H9 (cell line): ENCODE data around the gene PWWP2B. TPM values are rescaled to one million over a fixed set of nuclear protein-coding genes. Genes with fewer than 3 reads are reported as not detected.
"Not testable (repeated sequence)": the region's sequence is repeated elsewhere in the genome, so short reads cannot be mapped to it uniquely, and the experiment has no call there.

Experiments used
- DNase-seq: peaks from one replicate; pipeline ENCODE4 v3.0.0-alpha.2; 2017
- H2AFZ ChIP-seq: one replicate; pipeline ENCODE4 v1.6.1; 2013; ENCODE audit warnings: mild to moderate bottlenecking, low read length, control low read depth, moderate library complexity
- H2AK5ac ChIP-seq: 2 replicates; pipeline ENCODE4 v1.6.1; 2013; ENCODE audit warnings: low read length, control low read depth, mixed read lengths; ENCODE audit not compliant: insufficient read length
- H2BK120ac ChIP-seq: one replicate; pipeline ENCODE4 v1.6.1; 2013; ENCODE audit warnings: low read depth, mild to moderate bottlenecking, low read length, control low read depth, inconsistent platforms; ENCODE audit not compliant: poor library complexity, severe bottlenecking
- H2BK12ac ChIP-seq: 2 replicates; pipeline ENCODE4 v1.6.1; 2013; ENCODE audit warnings: low read length, control low read depth, mixed read lengths, low read depth; ENCODE audit not compliant: insufficient read length
- H2BK15ac ChIP-seq: 2 replicates; pipeline ENCODE4 v1.6.1; 2013; ENCODE audit warnings: low read depth, low read length, control low read depth
- H2BK20ac ChIP-seq: one replicate; pipeline ENCODE4 v1.6.1; 2013; ENCODE audit warnings: low read depth, mild to moderate bottlenecking, low read length, control low read depth, inconsistent platforms; ENCODE audit not compliant: poor library complexity, severe bottlenecking
- H2BK5ac ChIP-seq: 2 replicates; pipeline ENCODE4 v1.6.1; 2013; ENCODE audit warnings: low read length, control low read depth, mixed read lengths; ENCODE audit not compliant: insufficient read length
- H3K14ac ChIP-seq: 2 replicates; pipeline ENCODE4 v1.6.1; 2013; ENCODE audit warnings: low read length, control low read depth; ENCODE audit not compliant: insufficient read depth
- H3K18ac ChIP-seq: 2 replicates; pipeline ENCODE4 v1.6.1; 2013; ENCODE audit warnings: low read depth, mild to moderate bottlenecking, mixed read lengths, low read length, control low read depth; ENCODE audit not compliant: insufficient read length
- H3K23ac ChIP-seq: 2 replicates; pipeline ENCODE4 v1.6.1; 2013; ENCODE audit warnings: low read length, control low read depth, mixed read lengths, low read depth; ENCODE audit not compliant: insufficient read length
- H3K23me2 ChIP-seq: 2 replicates; pipeline ENCODE4 v1.6.1; 2013; ENCODE audit warnings: low read depth, mild to moderate bottlenecking, mixed read lengths, low read length, control low read depth; ENCODE audit not compliant: insufficient read length, poor library complexity, severe bottlenecking
- H3K27ac ChIP-seq: 2 replicates; pipeline ENCODE4 v1.5.1; 2013; ENCODE audit warnings: low read length, control low read depth, mixed read lengths, low read depth; ENCODE audit not compliant: insufficient read length
- H3K27me3 ChIP-seq: 2 replicates; pipeline ENCODE4 v1.6.1; 2013; ENCODE audit warnings: low read length, control low read depth, inconsistent platforms; ENCODE audit not compliant: insufficient read depth
- H3K4ac ChIP-seq: 2 replicates; pipeline ENCODE4 v1.6.1; 2013; ENCODE audit warnings: low read depth, mild to moderate bottlenecking, control low read depth, inconsistent platforms, low read length, moderate library complexity
- H3K4me1 ChIP-seq: 2 replicates; pipeline ENCODE4 v1.6.1; 2013; ENCODE audit warnings: low read length, control low read depth, inconsistent platforms; ENCODE audit not compliant: insufficient read depth
- H3K4me2 ChIP-seq: 2 replicates; pipeline ENCODE4 v1.6.1; 2013; ENCODE audit warnings: low read length, control low read depth, mixed read lengths; ENCODE audit not compliant: insufficient read length, insufficient read depth
- H3K56ac ChIP-seq: 2 replicates; pipeline ENCODE4 v1.6.1; 2013; ENCODE audit warnings: low read depth, mild to moderate bottlenecking, mixed read lengths, low read length, control low read depth; ENCODE audit not compliant: insufficient read length
- H3K79me1 ChIP-seq: 2 replicates; pipeline ENCODE4 v1.6.1; 2013; ENCODE audit warnings: low read depth, mild to moderate bottlenecking, moderate library complexity, low read length, control low read depth, inconsistent platforms; ENCODE audit not compliant: insufficient read depth, poor library complexity, severe bottlenecking
- H3K79me2 ChIP-seq: 2 replicates; pipeline ENCODE4 v1.6.1; 2013; ENCODE audit warnings: low read length, control low read depth, inconsistent platforms; ENCODE audit not compliant: insufficient read depth
- H3K9ac ChIP-seq: 2 replicates; pipeline ENCODE4 v1.6.1; 2013; ENCODE audit warnings: low read length, control low read depth, mixed read lengths; ENCODE audit not compliant: insufficient read length; ENCODE audit errors: extremely low read depth
- H3K9me3 ChIP-seq: one replicate; pipeline ENCODE4 v1.6.1; 2013; ENCODE audit warnings: low read depth, low read length, inconsistent platforms; ENCODE audit not compliant: control insufficient read depth
- H3T11ph ChIP-seq: one replicate; pipeline ENCODE4 v1.6.1; 2013; ENCODE audit warnings: mild to moderate bottlenecking, low read length, control low read depth, inconsistent platforms
- H4K20me1 ChIP-seq: one replicate; pipeline ENCODE4 v1.6.1; 2013; ENCODE audit not compliant: control insufficient read depth, insufficient read length, insufficient read depth
- H4K5ac ChIP-seq: 2 replicates; pipeline ENCODE4 v1.6.1; 2013; ENCODE audit warnings: low read depth, mild to moderate bottlenecking, mixed read lengths, low read length, control low read depth; ENCODE audit not compliant: insufficient read length
- H4K8ac ChIP-seq: replicated peaks from 2 replicates; pipeline ENCODE4 v1.6.1; 2013; ENCODE audit warnings: low read length, control low read depth, mixed read lengths, low read depth; ENCODE audit not compliant: insufficient read length
- H4K91ac ChIP-seq: 2 replicates; pipeline ENCODE4 v1.6.1; 2013; ENCODE audit warnings: low read depth, mild to moderate bottlenecking, moderate library complexity, mixed read lengths, low read length, control low read depth; ENCODE audit not compliant: insufficient read length
- H3K27ac Mint-ChIP-seq, 3 experiments: 2 replicates in 2 of 3; 3 replicates in 1 of 3; pipeline ENCODE4 v1.8.0; 2020 to 2021; ENCODE audit warnings: mixed read lengths in 3 of 3, mild to moderate bottlenecking in 1 of 3, moderate library complexity in 1 of 3
- H3K27me3 Mint-ChIP-seq: 2 replicates; pipeline ENCODE4 v1.8.0; 2021; ENCODE audit warnings: low read depth, mild to moderate bottlenecking, moderate library complexity, mixed read lengths
- H3K36me3 Mint-ChIP-seq, 3 experiments: 2 replicates in 2 of 3; 3 replicates in 1 of 3; pipeline ENCODE4 v1.8.0; 2020 to 2021; ENCODE audit warnings: low read depth in 3 of 3, mixed read lengths in 3 of 3; ENCODE audit not compliant: insufficient read depth in 1 of 3
- H3K4me1 Mint-ChIP-seq, 2 experiments: 2 replicates each; pipeline ENCODE4 v1.8.0; 2020; ENCODE audit warnings: mixed read lengths in 2 of 2
- H3K4me3 Mint-ChIP-seq, 2 experiments: 2 replicates in 1 of 2; 3 replicates in 1 of 2; pipeline ENCODE4 v1.8.0; 2020 to 2021; ENCODE audit warnings: mild to moderate bottlenecking in 2 of 2, mixed read lengths in 2 of 2, moderate library complexity in 1 of 2
- H3K9me3 Mint-ChIP-seq, 2 experiments: 2 replicates in 1 of 2; 3 replicates in 1 of 2; pipeline ENCODE4 v1.8.0; 2020; ENCODE audit warnings: mild to moderate bottlenecking in 2 of 2, mixed read lengths in 2 of 2, moderate library complexity in 1 of 2
- WGBS: extraction: QIAGEN DNeasy Blood & Tissue Kit; methylation state at CpG from one replicate; pipeline ENCODE4 v1.1.7; 2013; ENCODE audit warnings: missing lambda C conversion rate, low lambda C conversion rate, mixed read lengths; ENCODE audit not compliant: insufficient read length; ENCODE audit errors: extremely low coverage; 5-methylcytosine and 5-hydroxymethylcytosine counted together
- total RNA-seq: library from RNA; stranded (reverse); gene quantifications from 2 replicates; pipeline ENCODE4 v1.2.1, GENCODE V29; 2021

The PWWP2B gene
- total RNA-seq, 1 experiment from 2014 or later, result 10.0 TPM

DNA sequence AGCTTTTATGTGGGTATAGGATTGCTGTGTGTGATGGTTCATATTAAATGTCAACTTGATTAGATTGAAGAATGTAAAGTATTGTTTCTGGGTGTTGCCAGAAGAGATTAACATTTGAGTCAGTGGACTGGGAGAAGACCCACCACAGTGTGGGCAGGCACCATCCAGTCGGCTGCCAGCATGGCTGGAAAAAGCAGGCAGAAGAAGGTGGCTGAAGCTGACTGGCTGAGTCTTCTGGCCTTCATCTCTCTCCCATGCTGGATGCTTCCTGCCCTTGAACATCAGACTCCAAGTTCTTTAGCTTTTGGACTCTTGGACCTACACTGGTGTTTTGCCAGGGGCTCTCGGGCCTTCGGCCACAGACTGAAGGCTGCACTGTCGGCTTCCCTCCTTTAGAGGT is 16.0 kb upstream of the PWWP2B start:
- not testable (repeated sequence) for H3K27me3 ChIP-seq, H3K36me3 Mint-ChIP-seq, H4K20me1 ChIP-seq, H2BK120ac ChIP-seq, H3K27ac Mint-ChIP-seq, H3K23ac ChIP-seq, H2BK5ac ChIP-seq, H2AK5ac ChIP-seq, H4K8ac ChIP-seq, H2BK20ac ChIP-seq, H3K4ac ChIP-seq, H3K23me2 ChIP-seq, H4K5ac ChIP-seq, H2BK12ac ChIP-seq, DNase-seq, H3K18ac ChIP-seq, H3K9ac ChIP-seq, H2AFZ ChIP-seq, H3K4me2 ChIP-seq, H3K9me3 ChIP-seq, H2BK15ac ChIP-seq, H3T11ph ChIP-seq, H3K79me2 ChIP-seq, H3K27ac ChIP-seq, H4K91ac ChIP-seq, H3K4me1 Mint-ChIP-seq, H3K9me3 Mint-ChIP-seq, H3K4me1 ChIP-seq, H3K14ac ChIP-seq, H3K79me1 ChIP-seq, H3K56ac ChIP-seq, H3K4me3 Mint-ChIP-seq
- peaks cover 17% of the 10 kb centered on the region for H3K27me3 Mint-ChIP-seq
- no CpG with 5 or more reads among the region's 4 CpGs for WGBS
